Neuron (in vitro differentiated cells): ENCODE results near the gene COL17A1.

ENCODE experiments used
- H2AFZ ChIP-seq: one replicate; pipeline ENCODE4 v1.6.1; 2013; ENCODE audit warnings: low read depth, mild to moderate bottlenecking, inconsistent platforms, low read length, moderate library complexity
- H3K27me3 ChIP-seq: one replicate; pipeline ENCODE4 v1.6.1; 2013; ENCODE audit warnings: low read length; ENCODE audit not compliant: insufficient read depth
- H3K36me3 ChIP-seq: one replicate; pipeline ENCODE4 v1.6.1; 2013; ENCODE audit warnings: low read length; ENCODE audit not compliant: insufficient read depth
- H3K4me1 ChIP-seq: one replicate; pipeline ENCODE4 v1.6.1; 2013; ENCODE audit warnings: low read length; ENCODE audit not compliant: insufficient read depth
- H3K4me3 ChIP-seq: 2 replicates; pipeline ENCODE4 v1.5.1; 2013; ENCODE audit warnings: mild to moderate bottlenecking, low read length, moderate library complexity
- H3K9me3 ChIP-seq: one replicate; pipeline ENCODE4 v1.6.1; 2013; ENCODE audit warnings: low read length

The COL17A1 gene

GRCh38 chr10:104041891-104042535 is 43.7 kb downstream of the COL17A1 start:
- no peak overlapping the region for H2AFZ ChIP-seq
- no peaks in the 10 kb centered on the region for H3K4me1 ChIP-seq
- H3K9me3 ChIP-seq: no peaks in the 10 kb centered on the region
- H3K27me3 ChIP-seq: no peaks in the 10 kb centered on the region
- no peaks in the 10 kb centered on the region for H3K36me3 ChIP-seq
- no peak overlapping the region for H3K4me3 ChIP-seq

GRCh38 chr10:104040862-104041789 is 44.6 kb downstream of the COL17A1 start:
- Histone ChIP-seq H3K4me3 (no peak overlapping the region), H3K9me3 (no peaks in the 10 kb centered on the region), H2AFZ (no peak overlapping the region), H3K27me3 (no peaks in the 10 kb centered on the region), H3K36me3 (no peaks in the 10 kb centered on the region), H3K4me1 (no peaks in the 10 kb centered on the region)

- no peaks in the 10 kb centered on the region for H3K36me3 ChIP-seq
- no peak overlapping the region for H2AFZ ChIP-seq
Observed at GRCh38 chr10:104040382-104040781, 45.3 kb downstream of the COL17A1 start.

GRCh38 chr10:104038958-104039752 is 46.5 kb downstream of the COL17A1 start:
- H3K4me1 ChIP-seq: peaks cover 9% of the 10 kb centered on the region
- no peak overlapping the region for H2AFZ ChIP-seq
- H3K36me3 ChIP-seq: no peaks in the 10 kb centered on the region
- H3K27me3 ChIP-seq: no peaks in the 10 kb centered on the region
- no peak overlapping the region for H3K4me3 ChIP-seq
- no peaks in the 10 kb centered on the region for H3K9me3 ChIP-seq

More at GRCh38 chr10:104040382-104040781, 45.3 kb downstream of the COL17A1 start:
- no peaks in the 10 kb centered on the region for H3K4me1 ChIP-seq
- H3K9me3 ChIP-seq: no peaks in the 10 kb centered on the region
- H3K27me3 ChIP-seq: no peaks in the 10 kb centered on the region
- no peak overlapping the region for H3K4me3 ChIP-seq

- H3K36me3 ChIP-seq: no peaks in the 10 kb centered on the region
- H2AFZ ChIP-seq: no peak overlapping the region
- H3K9me3 ChIP-seq: no peaks in the 10 kb centered on the region
- no peaks in the 10 kb centered on the region for H3K27me3 ChIP-seq
- peaks cover 10% of the 10 kb centered on the region for H3K4me1 ChIP-seq
- no peak overlapping the region for H3K4me3 ChIP-seq
Observed at GRCh38 chr10:104038537-104038936, 47.1 kb downstream of the COL17A1 start.

- H2AFZ ChIP-seq: no peak overlapping the region
- H3K9me3 ChIP-seq: no peaks in the 10 kb centered on the region
- peaks cover 13% of the 10 kb centered on the region for H3K4me1 ChIP-seq
- H3K4me3 ChIP-seq: no peak overlapping the region
- no peaks in the 10 kb centered on the region for H3K36me3 ChIP-seq
- no peaks in the 10 kb centered on the region for H3K27me3 ChIP-seq
Observed at GRCh38 chr10:104037261-104037951, 48.3 kb downstream of the COL17A1 start.

GRCh38 chr10:104036518-104037260 is 49.0 kb downstream of the COL17A1 start:
- H3K36me3 ChIP-seq: no peaks in the 10 kb centered on the region
- no peak overlapping the region for H2AFZ ChIP-seq
- H3K9me3 ChIP-seq: no peaks in the 10 kb centered on the region
- no peak overlapping the region for H3K4me3 ChIP-seq
- peaks cover 20% of the 10 kb centered on the region for H3K4me1 ChIP-seq
- no peaks in the 10 kb centered on the region for H3K27me3 ChIP-seq

- H3K4me1 ChIP-seq: peaks cover 21% of the 10 kb centered on the region
- H3K9me3 ChIP-seq: no peaks in the 10 kb centered on the region
- no peak overlapping the region for H2AFZ ChIP-seq
- H3K4me3 ChIP-seq: no peak overlapping the region
- no peaks in the 10 kb centered on the region for H3K36me3 ChIP-seq
- H3K27me3 ChIP-seq: no peaks in the 10 kb centered on the region
Observed at GRCh38 chr10:104036069-104036384, 49.7 kb downstream of the COL17A1 start.

GRCh38 chr10:104035194-104036068 is 50.2 kb downstream of the COL17A1 start:
- Histone ChIP-seq H3K9me3 (no peaks in the 10 kb centered on the region), H3K27me3 (no peaks in the 10 kb centered on the region), H2AFZ (no peak overlapping the region), H3K4me1 (peaks cover 21% of the 10 kb centered on the region), H3K36me3 (no peaks in the 10 kb centered on the region), H3K4me3 (no peak overlapping the region)

GRCh38 chr10:104034401-104035193 is 51.1 kb downstream of the COL17A1 start:
- H3K9me3 ChIP-seq: no peaks in the 10 kb centered on the region
- H2AFZ ChIP-seq: no peak overlapping the region
- peaks cover 21% of the 10 kb centered on the region for H3K4me1 ChIP-seq
- H3K27me3 ChIP-seq: no peaks in the 10 kb centered on the region
- H3K36me3 ChIP-seq: no peaks in the 10 kb centered on the region
- H3K4me3 ChIP-seq: no peak overlapping the region

GRCh38 chr10:104033966-104034365 is 51.7 kb downstream of the COL17A1 start:
- no peaks in the 10 kb centered on the region for H3K27me3 ChIP-seq
- H2AFZ ChIP-seq: no peak overlapping the region
- no peak overlapping the region for H3K4me3 ChIP-seq
- H3K4me1 ChIP-seq: peaks cover 21% of the 10 kb centered on the region
- H3K9me3 ChIP-seq: no peaks in the 10 kb centered on the region
- H3K36me3 ChIP-seq: no peaks in the 10 kb centered on the region
